HCT116 (cell line): ENCODE results near the gene CDKN2B-AS1. TPM values are rescaled to one million over a fixed set of nuclear protein-coding genes. Genes with fewer than 3 reads are reported as not detected.

Experiments
- ATAC-seq: fragments of 200-7000 bp; cut with Tn5 transposase; 2 replicates; pipeline ENCODE4 v1.9.1; 2020; ENCODE audit warnings: mild to moderate bottlenecking, moderate library complexity
- BruUV-seq: library from RNA; stranded (reverse); fragments of 400-500 nt; replicated peaks from 2 replicates; lab custom pipeline; 2021; lab: Mats Ljungman, UMichigan
- CTCF ChIA-PET: fragments of 300-600 bp; sonication (Branson Sonifier 250); formaldehyde crosslinking; loops from one replicate; lab custom pipeline; 2021; ENCODE audit warnings: antibody characterized with exemption; lab: Charles Lee
- POLR2A ChIA-PET: fragments of 300-600, 350-600 bp; sonication (Branson Sonifier 250); formaldehyde crosslinking; loops from one replicate; lab custom pipeline; 2021; ENCODE audit warnings: antibody characterized with exemption; lab: Charles Lee
- RAD21 ChIA-PET, 2 experiments: fragments of 300-600 bp; sonication (Branson Sonifier 250); formaldehyde crosslinking; loops; one replicate each; lab custom pipeline; 2023; ENCODE audit warnings: low total read pairs in 2 of 2; ENCODE audit not compliant: uncharacterized antibody in 2 of 2, unreplicated experiment in 2 of 2, low non-redundant PET in 1 of 2; lab: Charles Lee
- DNase-seq: peaks from one replicate; pipeline ENCODE4 v3.0.0-alpha.2; 2010; ENCODE audit warnings: low read depth, low spot score
- H2AFZ ChIP-seq: fragments of 200-600 bp; shearing (Covaris generic), sonication (generic); 2 replicates; pipeline ENCODE4 v1.6.1; 2017; ENCODE audit warnings: low read depth, mixed run types, mixed read lengths, antibody characterized with exemption, low read length; ENCODE audit not compliant: poor library complexity, severe bottlenecking
- H3K27ac ChIP-seq: 2 replicates; pipeline ENCODE4 v1.5.1; 2012; ENCODE audit warnings: low read depth, low read length
- H3K27me3 ChIP-seq: fragments of 200-600 bp; sonication (generic); 2 replicates; pipeline ENCODE4 v1.6.1; 2016; ENCODE audit warnings: mixed run types, low read length, mixed read lengths; ENCODE audit not compliant: insufficient read depth
- H3K36me3 ChIP-seq, 2 experiments: fragments of 200-500 bp in 1 of 2; fragments of 200-600 bp in 1 of 2; sonication (Bioruptor generic) in 1 of 2; sonication (generic) in 1 of 2; 2 replicates each; pipeline versions ENCODE4 v1.5.1 to v1.6.1; 2014 to 2016; ENCODE audit warnings: low read length in 2 of 2, inconsistent platforms in 1 of 2, mixed read lengths in 1 of 2, mixed run types in 1 of 2; ENCODE audit not compliant: insufficient read depth in 2 of 2, control insufficient read depth in 1 of 2
- H3K4me1 ChIP-seq, 2 experiments: fragments of 200-600 bp in 1 of 2; sonication (generic) in 1 of 2; 2 replicates each; pipeline versions ENCODE4 v1.5.1 to v1.6.1; 2012 to 2017; ENCODE audit warnings: low read length in 2 of 2, inconsistent platforms in 1 of 2, mild to moderate bottlenecking in 1 of 2, mixed read lengths in 1 of 2, mixed run types in 1 of 2, moderate library complexity in 1 of 2; ENCODE audit not compliant: insufficient read depth in 2 of 2, control insufficient read depth in 1 of 2
- H3K4me2 ChIP-seq: fragments of 200-600 bp; sonication (generic); 2 replicates; pipeline ENCODE4 v1.6.1; 2017; ENCODE audit warnings: mixed run types, low read length, mixed read lengths
- H3K4me3 ChIP-seq, 2 experiments: fragments of 200-600 bp in 1 of 2; sonication (generic) in 1 of 2; replicated peaks in 1 of 2; 2 replicates each; pipeline ENCODE4 v1.5.1; 2011 to 2016; ENCODE audit warnings: low read length in 2 of 2, control low read depth in 1 of 2, low read depth in 1 of 2, mild to moderate bottlenecking in 1 of 2, mixed read lengths in 1 of 2, mixed run types in 1 of 2
- H3K79me2 ChIP-seq: fragments of 200-600 bp; sonication (generic); 2 replicates; pipeline ENCODE4 v1.6.1; 2017; ENCODE audit warnings: mild to moderate bottlenecking, mixed run types, low read length, moderate library complexity, mixed read lengths; ENCODE audit not compliant: insufficient read depth
- H3K9ac ChIP-seq: fragments of 200-600 bp; sonication (generic); 2 replicates; pipeline ENCODE4 v1.6.1; 2016; ENCODE audit warnings: low read length, mixed read lengths
- H3K9me2 ChIP-seq: fragments of 200-600 bp; sonication (generic), shearing (Covaris generic); 2 replicates; pipeline ENCODE4 v1.6.1; 2017; ENCODE audit warnings: mixed run types, mild to moderate bottlenecking, moderate library complexity; ENCODE audit not compliant: insufficient read depth
- H3K9me3 ChIP-seq, 2 experiments: fragments of 200-500 bp in 1 of 2; fragments of 200-600 bp in 1 of 2; sonication (Bioruptor generic) in 1 of 2; sonication (generic) in 1 of 2; 2 replicates each; pipeline ENCODE4 v1.6.1; 2014 to 2017; ENCODE audit warnings: low read length in 2 of 2, mixed read lengths in 2 of 2, inconsistent platforms in 1 of 2, low read depth in 1 of 2, mild to moderate bottlenecking in 1 of 2, mixed run types in 1 of 2, moderate library complexity in 1 of 2; ENCODE audit not compliant: control insufficient read depth in 1 of 2, insufficient read depth in 1 of 2
- H4K20me1 ChIP-seq: fragments of 200-600 bp; sonication (generic), shearing (Covaris generic); 2 replicates; pipeline ENCODE4 v1.6.1; 2017; ENCODE audit warnings: mixed run types, mild to moderate bottlenecking, moderate library complexity; ENCODE audit not compliant: insufficient read depth
- CEBPB ChIP-seq: IDR thresholded peaks from 2 replicates; pipeline ENCODE4 v1.6.1; 2012; ENCODE audit warnings: low read depth
- EGR1 ChIP-seq: IDR thresholded peaks from 2 replicates; pipeline ENCODE4 v1.6.1; 2012; ENCODE audit warnings: low read depth
- ELF1 ChIP-seq: IDR thresholded peaks from 2 replicates; pipeline ENCODE4 v1.6.1; 2012; ENCODE audit warnings: low read depth, borderline replicate concordance
- EZH2phosphoT487 ChIP-seq: fragments of 200-600 bp; IDR thresholded peaks from 2 replicates; pipeline ENCODE4 v1.6.1; 2018; ENCODE audit warnings: antibody characterized with exemption, borderline replicate concordance
- FOSL1 ChIP-seq: IDR thresholded peaks from 2 replicates; pipeline ENCODE4 v1.6.1; 2012; ENCODE audit warnings: low read depth
- RAD21 ChIP-seq: IDR thresholded peaks from 2 replicates; pipeline ENCODE4 v1.6.1; 2012; ENCODE audit warnings: low read depth, mild to moderate bottlenecking
- SIN3A ChIP-seq: IDR thresholded peaks from 2 replicates; pipeline ENCODE4 v1.6.1; 2012; ENCODE audit warnings: low read depth
- TCF7L2 ChIP-seq: IDR thresholded peaks from 2 replicates; pipeline ENCODE4 v1.7.0; 2011; ENCODE audit warnings: borderline replicate concordance, inconsistent platforms; ENCODE audit not compliant: insufficient read depth, insufficient read length; ENCODE audit errors: extremely low read depth
- intact Hi-C: fragments of 100-400 bp; cut with micrococcal nuclease; formaldehyde crosslinking; loops from 2 replicates; pipeline ENCODE4 v1.10.0; 2022
- total RNA-seq: library from RNA; stranded (reverse); gene quantifications from one replicate; pipeline ENCODE4 v1.2.1, GENCODE V29; 2021; ENCODE audit not compliant: unreplicated experiment
- TF ChIP-seq, protein P1 (sequence below), 3 experiments: fragments of 200-600 bp in 1 of 3; sonication (generic) in 1 of 3; IDR thresholded peaks in 2 of 3; conservative IDR thresholded peaks in 1 of 3; 2 replicates each; pipeline ENCODE4 v1.5.1; 2012 to 2017; ENCODE audit warnings: low read depth in 2 of 3, low read length in 2 of 3, antibody characterized with exemption in 1 of 3, borderline replicate concordance in 1 of 3, control low read depth in 1 of 3, mild to moderate bottlenecking in 1 of 3, mixed read lengths in 1 of 3, mixed run types in 1 of 3, moderate library complexity in 1 of 3; ENCODE audit not compliant: insufficient read depth in 1 of 3
- TF ChIP-seq, protein P2 (sequence below): IDR thresholded peaks from 2 replicates; pipeline ENCODE4 v1.6.1; 2012
- TF ChIP-seq, protein P3 (sequence below): IDR thresholded peaks from 2 replicates; pipeline ENCODE4 v1.6.1; 2012
- TF ChIP-seq, protein P4 (sequence below): IDR thresholded peaks from 2 replicates; pipeline ENCODE4 v1.6.1; 2012; ENCODE audit warnings: low read depth

CDKN2B-AS1 gene
- total RNA-seq, 1 experiment from 2014 or later, result 1.7 TPM

DNA sequence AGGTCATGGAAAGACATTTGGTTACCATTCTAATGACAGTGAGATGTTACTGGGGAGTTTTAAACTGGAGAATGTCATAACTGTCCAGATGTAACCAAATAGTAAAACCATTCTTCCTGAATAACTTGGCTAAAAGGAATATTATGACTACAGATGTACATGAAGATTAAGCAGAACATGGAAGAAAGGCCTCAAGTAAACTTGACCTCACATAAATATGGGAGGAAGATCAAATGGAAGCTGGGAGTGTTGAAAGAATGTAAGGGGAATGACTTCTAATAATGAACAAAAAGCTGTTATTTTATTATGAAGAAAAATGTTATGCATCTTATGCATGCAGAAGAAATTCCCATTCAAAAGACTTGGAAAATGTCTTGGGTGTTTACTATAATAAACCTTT, 122.2 kb downstream of the CDKN2B-AS1 start:
- H4K20me1 ChIP-seq, result no peaks in the 10 kb centered on the region
- intact Hi-C loops, result loop anchor here (5.0 kb wide), 2 partner anchors 96 to 109 kb away; partner anchors contain the start of gene CDKN2B
- ChIA-PET RAD21 (no interaction called here), POLR2A (no interaction called here), CTCF (no interaction called here)
- H3K27me3 ChIP-seq, result no peaks in the 10 kb centered on the region
- peaks cover 0 to 4% of the 10 kb centered on the region in 2 experiments; a peak in 1 of 4 replicates for H3K4me1 ChIP-seq
- H2AFZ ChIP-seq, result no peak overlapping the region
- no peaks in the 10 kb centered on the region for H3K9me2 ChIP-seq
- TF ChIP-seq SIN3A (no peak), RAD21 (no peak), EZH2phosphoT487 (no peak), CEBPB (no peak), TCF7L2 (no peak), EGR1 (no peak), ELF1 (no peak), FOSL1 (no peak)
- TF ChIP-seq, protein P1, sequence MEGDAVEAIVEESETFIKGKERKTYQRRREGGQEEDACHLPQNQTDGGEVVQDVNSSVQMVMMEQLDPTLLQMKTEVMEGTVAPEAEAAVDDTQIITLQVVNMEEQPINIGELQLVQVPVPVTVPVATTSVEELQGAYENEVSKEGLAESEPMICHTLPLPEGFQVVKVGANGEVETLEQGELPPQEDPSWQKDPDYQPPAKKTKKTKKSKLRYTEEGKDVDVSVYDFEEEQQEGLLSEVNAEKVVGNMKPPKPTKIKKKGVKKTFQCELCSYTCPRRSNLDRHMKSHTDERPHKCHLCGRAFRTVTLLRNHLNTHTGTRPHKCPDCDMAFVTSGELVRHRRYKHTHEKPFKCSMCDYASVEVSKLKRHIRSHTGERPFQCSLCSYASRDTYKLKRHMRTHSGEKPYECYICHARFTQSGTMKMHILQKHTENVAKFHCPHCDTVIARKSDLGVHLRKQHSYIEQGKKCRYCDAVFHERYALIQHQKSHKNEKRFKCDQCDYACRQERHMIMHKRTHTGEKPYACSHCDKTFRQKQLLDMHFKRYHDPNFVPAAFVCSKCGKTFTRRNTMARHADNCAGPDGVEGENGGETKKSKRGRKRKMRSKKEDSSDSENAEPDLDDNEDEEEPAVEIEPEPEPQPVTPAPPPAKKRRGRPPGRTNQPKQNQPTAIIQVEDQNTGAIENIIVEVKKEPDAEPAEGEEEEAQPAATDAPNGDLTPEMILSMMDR (IDR thresholded peaks at IDR 0.05 in 2 of 3, conservative IDR thresholded peaks at IDR 0.05 in 1 of 3; ENCODE audit: borderline replicate concordance in 1 of 3, insufficient read depth in 1 of 3, low read depth in 2 of 3, low read length in 2 of 3), result no peak
- TF ChIP-seq, protein P2, sequence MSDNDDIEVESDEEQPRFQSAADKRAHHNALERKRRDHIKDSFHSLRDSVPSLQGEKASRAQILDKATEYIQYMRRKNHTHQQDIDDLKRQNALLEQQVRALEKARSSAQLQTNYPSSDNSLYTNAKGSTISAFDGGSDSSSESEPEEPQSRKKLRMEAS, result no peak
- TF ChIP-seq, protein P3, sequence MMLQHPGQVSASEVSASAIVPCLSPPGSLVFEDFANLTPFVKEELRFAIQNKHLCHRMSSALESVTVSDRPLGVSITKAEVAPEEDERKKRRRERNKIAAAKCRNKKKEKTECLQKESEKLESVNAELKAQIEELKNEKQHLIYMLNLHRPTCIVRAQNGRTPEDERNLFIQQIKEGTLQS, result no peak
- TF ChIP-seq, protein P4, sequence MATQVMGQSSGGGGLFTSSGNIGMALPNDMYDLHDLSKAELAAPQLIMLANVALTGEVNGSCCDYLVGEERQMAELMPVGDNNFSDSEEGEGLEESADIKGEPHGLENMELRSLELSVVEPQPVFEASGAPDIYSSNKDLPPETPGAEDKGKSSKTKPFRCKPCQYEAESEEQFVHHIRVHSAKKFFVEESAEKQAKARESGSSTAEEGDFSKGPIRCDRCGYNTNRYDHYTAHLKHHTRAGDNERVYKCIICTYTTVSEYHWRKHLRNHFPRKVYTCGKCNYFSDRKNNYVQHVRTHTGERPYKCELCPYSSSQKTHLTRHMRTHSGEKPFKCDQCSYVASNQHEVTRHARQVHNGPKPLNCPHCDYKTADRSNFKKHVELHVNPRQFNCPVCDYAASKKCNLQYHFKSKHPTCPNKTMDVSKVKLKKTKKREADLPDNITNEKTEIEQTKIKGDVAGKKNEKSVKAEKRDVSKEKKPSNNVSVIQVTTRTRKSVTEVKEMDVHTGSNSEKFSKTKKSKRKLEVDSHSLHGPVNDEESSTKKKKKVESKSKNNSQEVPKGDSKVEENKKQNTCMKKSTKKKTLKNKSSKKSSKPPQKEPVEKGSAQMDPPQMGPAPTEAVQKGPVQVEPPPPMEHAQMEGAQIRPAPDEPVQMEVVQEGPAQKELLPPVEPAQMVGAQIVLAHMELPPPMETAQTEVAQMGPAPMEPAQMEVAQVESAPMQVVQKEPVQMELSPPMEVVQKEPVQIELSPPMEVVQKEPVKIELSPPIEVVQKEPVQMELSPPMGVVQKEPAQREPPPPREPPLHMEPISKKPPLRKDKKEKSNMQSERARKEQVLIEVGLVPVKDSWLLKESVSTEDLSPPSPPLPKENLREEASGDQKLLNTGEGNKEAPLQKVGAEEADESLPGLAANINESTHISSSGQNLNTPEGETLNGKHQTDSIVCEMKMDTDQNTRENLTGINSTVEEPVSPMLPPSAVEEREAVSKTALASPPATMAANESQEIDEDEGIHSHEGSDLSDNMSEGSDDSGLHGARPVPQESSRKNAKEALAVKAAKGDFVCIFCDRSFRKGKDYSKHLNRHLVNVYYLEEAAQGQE, result no peak
- H3K9me3 ChIP-seq, result no peaks in the 10 kb centered on the region
- no peaks in the 10 kb centered on the region for H3K36me3 ChIP-seq
- H3K79me2 ChIP-seq, result no peaks in the 10 kb centered on the region
- H3K4me3 ChIP-seq, result no peak overlapping the region
- H3K27ac ChIP-seq, result no peak overlapping the region
- DNase-seq (no peak), ATAC-seq (no peak)
- H3K9ac ChIP-seq, result no peak overlapping the region
- H3K4me2 ChIP-seq, result no peak overlapping the region
- no TSS peak for BruUV-seq
